ENCODE results near the gene SH2D1B.
"Not testable (repeated sequence)": the region's sequence is repeated elsewhere in the genome, so short reads cannot be mapped to it uniquely, and the experiment has no call there.

Gene SH2D1B

GRCh38 chr1:162412002-162412401 lies at the start of gene SH2D1B:
SH2D1B (minus strand) TSS chr1:162412136; CDS start chr1:162412016, 120 bp downstream.
- no peak for TF ChIP-seq CTCF (IDR thresholded peaks at IDR 0.05)
- H3K4me3 ChIP-seq = no peak within 1 kb of the TSS
- DNase-seq (ENCODE audit: low spot score) = no peak
- no peak within 1 kb of the TSS for H3K27ac ChIP-seq

- H3K4me3 ChIP-seq = no peak overlapping the region
- DNase-seq (ENCODE audit: low spot score) = no peak
- no peak overlapping the region for H3K27ac ChIP-seq
- TF ChIP-seq CTCF (IDR thresholded peaks at IDR 0.05) = no peak
Measured at GRCh38 chr1:162458236-162458635, 46.3 kb upstream of the SH2D1B start.

- no peak overlapping the region for H3K4me3 ChIP-seq
- H3K27ac ChIP-seq = no peak overlapping the region
- no peak for TF ChIP-seq CTCF (IDR thresholded peaks at IDR 0.05)
- no peak for DNase-seq (ENCODE audit: low spot score)
Measured at GRCh38 chr1:162456323-162456722, 44.4 kb upstream of the SH2D1B start.

GRCh38 chr1:162454361-162454760 lies 42.4 kb upstream of the SH2D1B start:
- H3K4me3 ChIP-seq; DNase-seq (ENCODE audit: low spot score); H3K27ac ChIP-seq: not testable (repeated sequence)

GRCh38 chr1:162446946-162447345 lies 35.0 kb upstream of the SH2D1B start:
- no peak for DNase-seq (ENCODE audit: low spot score)
- TF ChIP-seq CTCF (IDR thresholded peaks at IDR 0.05) = no peak
- Histone ChIP-seq H3K4me3 (no peak overlapping the region), H3K27ac (no peak overlapping the region)

- DNase-seq (ENCODE audit: low spot score) = no peak
- Histone ChIP-seq H3K4me3 (no peak overlapping the region), H3K27ac (no peak overlapping the region)
- no peak for TF ChIP-seq CTCF (IDR thresholded peaks at IDR 0.05)
Measured at GRCh38 chr1:162444903-162445302, 33.0 kb upstream of the SH2D1B start.

- H3K27ac ChIP-seq; DNase-seq (ENCODE audit: low spot score); H3K4me3 ChIP-seq: not testable (repeated sequence)
Measured at GRCh38 chr1:162432977-162433713, 21.2 kb upstream of the SH2D1B start.

- no peak for TF ChIP-seq CTCF (IDR thresholded peaks at IDR 0.05)
- DNase-seq (ENCODE audit: low spot score) = no peak
- no peak overlapping the region for H3K27ac ChIP-seq
Measured at GRCh38 chr1:162430583-162430982, 18.6 kb upstream of the SH2D1B start.

More at GRCh38 chr1:162430583-162430982, 18.6 kb upstream of the SH2D1B start:
- no peak overlapping the region for H3K4me3 ChIP-seq

Measured in coronary artery (tissue), 2 donors.